ENCODE measurements around the gene CNIH3.

The CNIH3 gene

GRCh38 chr1:224705578-224705977 lies 89.5 kb downstream of the CNIH3 start:
- no peak for TF ChIP-seq CTCF (IDR thresholded peaks at IDR 0.05)

GRCh38 chr1:224707843-224708725 lies 92.0 kb downstream of the CNIH3 start:
- no peak for TF ChIP-seq CTCF (IDR thresholded peaks at IDR 0.05)

- no peak for TF ChIP-seq CTCF (IDR thresholded peaks at IDR 0.05)
Observed at GRCh38 chr1:224710196-224710595, 94.1 kb downstream of the CNIH3 start.

DNA sequence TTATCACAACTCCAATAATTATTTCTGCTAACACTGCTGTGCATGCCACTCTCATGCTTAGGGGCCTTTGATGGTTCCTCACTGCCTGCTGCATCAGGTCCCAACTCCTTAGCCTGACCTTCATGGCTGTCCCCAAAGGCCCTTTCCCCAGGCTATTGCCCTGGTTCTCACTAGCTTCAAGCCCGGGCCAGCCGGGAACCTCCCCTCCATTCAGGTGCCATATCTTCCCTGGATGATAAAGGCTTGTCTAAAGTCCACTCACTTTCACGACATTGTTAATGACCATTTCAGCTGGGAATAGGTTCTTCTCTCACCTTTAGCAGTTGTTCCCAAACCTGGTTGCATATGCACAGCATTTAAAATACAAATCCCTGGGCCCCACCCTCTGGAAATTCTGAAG lies 95.8 kb downstream of the CNIH3 start:
- TF ChIP-seq CTCF (IDR thresholded peaks at IDR 0.05) = no peak

DNA sequence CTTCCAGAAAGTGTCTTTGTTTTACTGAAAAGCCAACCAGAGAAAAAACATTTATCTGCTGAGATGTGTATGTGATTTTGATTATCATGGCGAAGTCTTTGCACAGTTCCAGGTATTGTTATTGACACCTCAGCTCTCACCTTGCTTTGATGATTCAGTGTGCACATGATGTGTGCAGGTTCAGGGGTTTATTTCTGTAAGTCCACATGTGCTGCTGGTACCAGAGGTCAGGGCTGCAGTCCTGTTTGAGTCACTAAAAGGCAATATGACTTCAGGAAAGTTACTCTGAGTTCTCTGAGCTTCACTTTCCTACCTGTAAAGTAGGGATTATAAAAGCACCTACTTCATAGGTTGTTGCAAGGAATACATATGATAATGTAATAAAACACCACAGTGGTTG lies 97.1 kb downstream of the CNIH3 start:
- TF ChIP-seq CTCF (IDR thresholded peaks at IDR 0.05) = no peak

DNA sequence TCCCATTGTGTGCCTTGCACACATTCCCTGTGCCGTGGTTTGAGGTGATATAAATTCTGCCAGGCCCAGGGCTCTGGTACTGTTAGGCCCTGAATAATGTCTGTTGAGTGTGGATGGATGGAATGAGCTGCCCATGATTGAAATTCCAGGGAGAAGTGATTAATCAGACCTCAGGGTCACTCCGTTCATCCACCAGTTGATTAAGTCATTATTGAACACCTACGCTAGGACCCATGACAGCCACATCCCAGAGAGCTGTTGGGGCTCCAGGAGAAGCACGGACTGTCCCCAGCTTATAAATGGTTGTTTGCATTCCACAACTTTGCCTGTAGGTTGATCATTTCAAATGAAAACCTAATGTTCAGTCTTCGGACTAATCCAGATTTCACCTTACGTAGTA lies 98.4 kb downstream of the CNIH3 start:
- no peak for TF ChIP-seq CTCF (IDR thresholded peaks at IDR 0.05)

DNA sequence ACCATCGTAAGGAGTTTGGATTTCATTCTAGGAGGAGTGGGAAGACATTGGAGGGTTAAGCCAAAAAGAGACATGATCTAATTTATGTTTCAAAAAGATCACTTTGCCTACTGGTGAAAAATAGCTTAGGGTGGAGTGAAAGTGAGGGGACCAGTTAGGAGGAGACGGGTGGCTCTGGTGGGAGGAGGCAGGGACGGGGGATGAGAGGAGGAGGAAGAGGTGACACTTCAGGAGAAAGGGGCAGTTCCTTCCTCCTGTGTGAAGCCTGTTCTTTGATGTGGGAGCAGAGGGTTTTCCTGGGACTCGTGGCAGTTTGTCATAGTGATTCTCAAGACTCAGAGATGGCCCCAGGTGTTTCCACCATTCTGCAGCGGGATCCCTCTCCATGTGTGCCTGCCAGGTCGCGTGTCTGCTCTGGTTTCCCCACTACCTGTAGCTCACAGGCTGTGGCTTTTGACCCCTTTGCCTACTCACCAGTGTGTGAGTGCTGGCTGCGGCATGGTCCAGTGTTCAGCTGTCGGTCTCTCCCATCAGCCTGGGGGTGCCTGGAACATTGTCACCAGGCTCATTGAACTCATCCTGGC lies 102.4 kb downstream of the CNIH3 start:
- TF ChIP-seq CTCF (IDR thresholded peaks at IDR 0.05) = no peak
